HCT116 (cell line): ENCODE data around the gene CEMIP2.

Source experiments
- CTCF ChIP-seq, 3 experiments: fragments of 200-600 bp in 1 of 3; sonication (generic) in 1 of 3; IDR thresholded peaks in 2 of 3; conservative IDR thresholded peaks in 1 of 3; 2 replicates each; pipeline ENCODE4 v1.5.1; 2012 to 2017; ENCODE audit warnings: low read depth in 2 of 3, low read length in 2 of 3, antibody characterized with exemption in 1 of 3, borderline replicate concordance in 1 of 3, control low read depth in 1 of 3, mild to moderate bottlenecking in 1 of 3, mixed read lengths in 1 of 3, mixed run types in 1 of 3, moderate library complexity in 1 of 3; ENCODE audit not compliant: insufficient read depth in 1 of 3
- EZH2 ChIP-seq: fragments of 200-600 bp; sonication (generic); IDR thresholded peaks from 2 replicates; pipeline ENCODE4 v1.6.1; 2017; ENCODE audit warnings: antibody characterized with exemption, mixed run types
- FOSL1 ChIP-seq: IDR thresholded peaks from 2 replicates; pipeline ENCODE4 v1.6.1; 2012; ENCODE audit warnings: low read depth
- JUND ChIP-seq: IDR thresholded peaks from 2 replicates; pipeline ENCODE4 v1.6.1; 2012
- POLR2A ChIP-seq: IDR thresholded peaks from 2 replicates; pipeline ENCODE4 v1.7.0; 2011; ENCODE audit warnings: borderline replicate concordance; ENCODE audit not compliant: insufficient read depth, insufficient read length; ENCODE audit errors: extremely low read depth
- POLR2AphosphoS5 ChIP-seq: IDR thresholded peaks from 2 replicates; pipeline ENCODE4 v1.6.1; 2011; ENCODE audit warnings: mild to moderate bottlenecking, low read depth, low read length, moderate library complexity
- RAD21 ChIP-seq: IDR thresholded peaks from 2 replicates; pipeline ENCODE4 v1.6.1; 2012; ENCODE audit warnings: low read depth, mild to moderate bottlenecking
- SIN3A ChIP-seq: IDR thresholded peaks from 2 replicates; pipeline ENCODE4 v1.6.1; 2012; ENCODE audit warnings: low read depth
- SP1 ChIP-seq: IDR thresholded peaks from 2 replicates; pipeline ENCODE4 v1.6.1; 2012; ENCODE audit warnings: low read depth
- SRF ChIP-seq: IDR thresholded peaks from 2 replicates; pipeline ENCODE4 v1.6.1; 2012; ENCODE audit warnings: low read depth

GRCh38 chr9:71710856-71711255 is 57.5 kb downstream of the CEMIP2 start:
- TF ChIP-seq SRF (no peak), EZH2 (no peak), CTCF (IDR thresholded peaks at IDR 0.05 in 2 of 3, conservative IDR thresholded peaks at IDR 0.05 in 1 of 3; ENCODE audit: borderline replicate concordance in 1 of 3, insufficient read depth in 1 of 3, low read depth in 2 of 3, low read length in 2 of 3) (no peak), SIN3A (no peak), POLR2AphosphoS5 (no peak), FOSL1 (no peak), POLR2A (no peak), SP1 (no peak), JUND (no peak), RAD21 (no peak)
